ENCODE data around the gene ANO4.

DNA sequence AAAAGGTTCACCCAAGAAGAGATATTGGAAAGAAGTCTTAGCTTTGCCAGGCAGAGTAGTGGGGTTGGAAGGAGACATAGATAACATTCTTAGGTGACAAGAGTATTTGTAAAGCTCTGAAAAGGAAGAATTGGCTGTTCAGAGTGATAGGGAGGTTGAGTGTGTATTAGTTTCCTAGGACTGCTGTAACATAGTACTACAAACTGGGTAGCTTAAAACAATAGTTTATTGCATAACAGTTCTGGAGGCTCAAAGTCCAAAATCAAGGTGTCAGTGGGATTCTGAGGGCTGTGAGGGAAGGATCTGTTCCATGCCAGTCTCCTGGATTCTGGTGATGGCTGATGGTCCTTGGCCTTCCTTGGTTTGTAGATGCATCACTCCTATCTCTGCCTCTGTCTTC lies 258.6 kb downstream of the ANO4 start:
- TF ChIP-seq, protein P1, sequence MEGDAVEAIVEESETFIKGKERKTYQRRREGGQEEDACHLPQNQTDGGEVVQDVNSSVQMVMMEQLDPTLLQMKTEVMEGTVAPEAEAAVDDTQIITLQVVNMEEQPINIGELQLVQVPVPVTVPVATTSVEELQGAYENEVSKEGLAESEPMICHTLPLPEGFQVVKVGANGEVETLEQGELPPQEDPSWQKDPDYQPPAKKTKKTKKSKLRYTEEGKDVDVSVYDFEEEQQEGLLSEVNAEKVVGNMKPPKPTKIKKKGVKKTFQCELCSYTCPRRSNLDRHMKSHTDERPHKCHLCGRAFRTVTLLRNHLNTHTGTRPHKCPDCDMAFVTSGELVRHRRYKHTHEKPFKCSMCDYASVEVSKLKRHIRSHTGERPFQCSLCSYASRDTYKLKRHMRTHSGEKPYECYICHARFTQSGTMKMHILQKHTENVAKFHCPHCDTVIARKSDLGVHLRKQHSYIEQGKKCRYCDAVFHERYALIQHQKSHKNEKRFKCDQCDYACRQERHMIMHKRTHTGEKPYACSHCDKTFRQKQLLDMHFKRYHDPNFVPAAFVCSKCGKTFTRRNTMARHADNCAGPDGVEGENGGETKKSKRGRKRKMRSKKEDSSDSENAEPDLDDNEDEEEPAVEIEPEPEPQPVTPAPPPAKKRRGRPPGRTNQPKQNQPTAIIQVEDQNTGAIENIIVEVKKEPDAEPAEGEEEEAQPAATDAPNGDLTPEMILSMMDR (IDR thresholded peaks at IDR 0.05; ENCODE audit: control extremely low read depth in 1 of 3, insufficient read depth in 1 of 3, low read depth in 1 of 3, low read length in 3 of 3) = no peak
- TF ChIP-seq SP1 (IDR thresholded peaks at IDR 0.05; ENCODE audit: low read depth, low read length) (no peak), YY1 (IDR thresholded peaks at IDR 0.05; ENCODE audit: low read depth, low read length) (no peak), RBBP5 (IDR thresholded peaks at IDR 0.05; ENCODE audit: borderline replicate concordance, low read depth, low read length) (no peak), BCL11A (IDR thresholded peaks at IDR 0.05; ENCODE audit: low read depth in 2 of 2, low read length in 2 of 2) (no peak)
